C4-2B (cell line): ENCODE measurements around the gene CHD5.
"Not testable (repeated sequence)": the region's sequence is repeated elsewhere in the genome, so short reads cannot be mapped to it uniquely, and the experiment has no call there.

Source experiments
- H3K27ac ChIP-seq: fragments of 450-650 bp; 2 replicates; pipeline ENCODE4 v1.5.1; 2017
- ZFX ChIP-seq: fragments of 450-650 bp; IDR thresholded peaks from 2 replicates; pipeline ENCODE4 v1.6.1; 2017
- TF ChIP-seq, protein P1 (sequence below): fragments of 450-650 bp; conservative IDR thresholded peaks from 2 replicates; pipeline ENCODE4 v1.5.1; 2017; ENCODE audit warnings: mild to moderate bottlenecking

The CHD5 gene

DNA sequence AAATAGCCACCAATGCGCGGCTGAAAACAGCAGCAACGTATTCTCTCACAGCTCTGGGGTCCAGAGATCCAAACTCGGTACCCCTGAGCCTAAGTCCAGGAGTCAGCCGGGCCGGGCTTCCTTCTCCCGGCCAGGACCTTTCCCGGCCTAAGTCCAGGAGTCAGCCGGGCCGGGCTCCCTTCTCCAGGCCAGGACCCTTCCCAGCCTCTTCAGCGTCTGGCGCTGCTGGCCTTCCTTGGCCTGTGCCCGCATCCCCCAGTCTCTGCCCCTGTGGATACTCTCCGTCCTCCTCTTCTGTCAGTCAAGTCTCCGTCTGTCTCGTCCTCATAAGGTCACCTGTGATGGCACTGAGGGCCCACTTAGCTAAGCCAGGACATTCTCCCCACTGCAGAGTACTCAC lies 102.2 kb downstream of the CHD5 start:
- TF ChIP-seq, protein P1, sequence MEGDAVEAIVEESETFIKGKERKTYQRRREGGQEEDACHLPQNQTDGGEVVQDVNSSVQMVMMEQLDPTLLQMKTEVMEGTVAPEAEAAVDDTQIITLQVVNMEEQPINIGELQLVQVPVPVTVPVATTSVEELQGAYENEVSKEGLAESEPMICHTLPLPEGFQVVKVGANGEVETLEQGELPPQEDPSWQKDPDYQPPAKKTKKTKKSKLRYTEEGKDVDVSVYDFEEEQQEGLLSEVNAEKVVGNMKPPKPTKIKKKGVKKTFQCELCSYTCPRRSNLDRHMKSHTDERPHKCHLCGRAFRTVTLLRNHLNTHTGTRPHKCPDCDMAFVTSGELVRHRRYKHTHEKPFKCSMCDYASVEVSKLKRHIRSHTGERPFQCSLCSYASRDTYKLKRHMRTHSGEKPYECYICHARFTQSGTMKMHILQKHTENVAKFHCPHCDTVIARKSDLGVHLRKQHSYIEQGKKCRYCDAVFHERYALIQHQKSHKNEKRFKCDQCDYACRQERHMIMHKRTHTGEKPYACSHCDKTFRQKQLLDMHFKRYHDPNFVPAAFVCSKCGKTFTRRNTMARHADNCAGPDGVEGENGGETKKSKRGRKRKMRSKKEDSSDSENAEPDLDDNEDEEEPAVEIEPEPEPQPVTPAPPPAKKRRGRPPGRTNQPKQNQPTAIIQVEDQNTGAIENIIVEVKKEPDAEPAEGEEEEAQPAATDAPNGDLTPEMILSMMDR: no peak
- no peak for TF ChIP-seq ZFX

DNA sequence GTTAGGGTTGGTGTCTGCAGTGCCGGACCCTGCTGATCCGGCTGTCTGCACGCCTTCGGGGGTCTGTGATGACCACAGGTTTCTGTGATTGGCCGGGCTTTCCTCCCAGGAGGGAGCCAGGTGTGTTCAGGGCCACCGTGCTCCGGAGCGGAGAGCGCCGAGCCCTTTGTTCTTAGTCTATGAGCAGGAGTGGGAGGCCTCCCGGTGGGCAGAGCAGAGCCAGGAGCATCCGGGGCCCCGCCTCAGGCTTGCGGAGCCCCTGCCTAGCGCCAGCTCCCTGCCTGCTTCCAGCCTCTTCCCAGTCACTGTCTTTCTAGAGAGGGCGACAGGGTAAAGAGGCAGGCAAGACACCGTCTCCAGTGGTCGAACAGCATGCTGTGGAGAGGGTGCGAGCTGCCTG lies 102.6 kb downstream of the CHD5 start:
- H3K27ac ChIP-seq: no peak overlapping the region
- no peak for TF ChIP-seq ZFX
- TF ChIP-seq, protein P1: no peak

More for the DNA sequence above, 102.2 kb downstream of the CHD5 start:
- no peak overlapping the region for H3K27ac ChIP-seq

DNA sequence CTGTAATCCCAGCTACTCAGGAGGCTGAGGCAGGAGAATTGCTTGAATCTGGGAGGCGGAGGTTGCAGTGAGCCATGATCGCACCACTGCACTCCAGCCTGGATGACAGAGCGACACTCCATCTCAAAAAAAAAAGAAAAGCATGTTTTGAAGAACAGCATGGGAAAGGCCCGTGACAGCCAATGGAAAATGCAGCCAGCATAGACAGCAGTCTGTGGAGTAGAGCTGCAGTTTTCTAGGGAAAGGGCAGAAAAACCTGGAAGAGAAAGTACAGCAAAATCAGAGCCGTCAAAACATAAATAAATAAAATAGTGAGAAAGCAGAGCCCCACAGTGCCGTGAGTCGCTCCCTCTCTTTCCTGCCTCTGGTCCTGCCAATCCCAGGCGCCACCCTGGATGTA lies 103.1 kb downstream of the CHD5 start:
- H3K27ac ChIP-seq: not testable (repeated sequence)

DNA sequence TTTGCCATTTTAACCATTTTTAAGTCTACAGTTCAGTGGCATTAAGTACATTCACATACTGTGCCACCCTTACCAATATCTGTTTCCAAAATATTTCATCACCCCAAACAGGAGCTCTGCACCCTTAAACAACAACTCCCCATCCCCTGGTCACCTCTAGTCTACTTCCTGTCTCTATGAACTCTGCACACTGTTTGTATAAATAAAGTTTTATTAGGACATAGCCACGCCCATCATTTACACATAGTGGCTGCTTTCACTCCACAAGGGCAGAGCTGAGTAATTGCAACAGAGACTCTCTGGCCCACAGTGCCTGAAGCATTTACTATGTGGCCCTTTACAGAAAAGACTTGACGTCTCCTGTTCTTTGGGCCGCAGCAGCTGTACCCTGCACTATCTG lies 104.4 kb downstream of the CHD5 start:
- no peak for TF ChIP-seq ZFX
- TF ChIP-seq, protein P1: no peak
- no peak overlapping the region for H3K27ac ChIP-seq

DNA sequence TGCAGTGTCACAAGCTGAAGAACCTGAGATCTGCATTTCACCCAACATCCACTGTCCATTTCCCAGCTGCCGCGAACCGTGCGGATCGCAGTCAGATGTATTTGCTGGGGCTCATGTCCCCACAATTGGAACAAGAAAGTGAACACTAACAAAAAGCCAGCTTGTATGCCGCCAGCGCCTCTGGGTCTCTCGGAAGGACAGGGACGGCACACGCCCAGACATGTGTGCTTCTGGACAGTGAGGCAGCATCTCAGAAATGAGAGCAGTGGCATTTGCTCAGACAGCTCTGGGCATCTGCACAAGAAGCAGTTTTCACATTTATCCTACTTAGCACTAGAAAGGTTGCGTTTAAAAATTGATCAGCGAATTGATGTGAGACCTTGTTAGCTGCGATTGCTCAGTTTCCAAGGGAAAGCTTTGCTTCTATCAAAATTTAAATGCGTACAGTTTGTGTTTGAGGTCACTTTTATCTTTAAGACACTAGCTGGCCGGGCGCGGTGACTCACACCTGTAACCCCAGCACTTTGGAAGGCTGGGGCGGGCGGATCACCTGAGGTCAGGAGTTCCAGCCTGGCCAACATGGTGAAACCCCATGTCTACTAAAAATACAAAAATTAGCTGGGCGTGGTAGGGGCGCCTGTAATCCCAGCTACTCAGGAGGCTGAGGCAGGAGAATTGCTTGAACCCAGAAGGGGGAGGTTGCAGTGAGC lies 105.8 kb downstream of the CHD5 start:
- H3K27ac ChIP-seq: no peak overlapping the region
- no peak for TF ChIP-seq ZFX
- TF ChIP-seq, protein P1: no peak

DNA sequence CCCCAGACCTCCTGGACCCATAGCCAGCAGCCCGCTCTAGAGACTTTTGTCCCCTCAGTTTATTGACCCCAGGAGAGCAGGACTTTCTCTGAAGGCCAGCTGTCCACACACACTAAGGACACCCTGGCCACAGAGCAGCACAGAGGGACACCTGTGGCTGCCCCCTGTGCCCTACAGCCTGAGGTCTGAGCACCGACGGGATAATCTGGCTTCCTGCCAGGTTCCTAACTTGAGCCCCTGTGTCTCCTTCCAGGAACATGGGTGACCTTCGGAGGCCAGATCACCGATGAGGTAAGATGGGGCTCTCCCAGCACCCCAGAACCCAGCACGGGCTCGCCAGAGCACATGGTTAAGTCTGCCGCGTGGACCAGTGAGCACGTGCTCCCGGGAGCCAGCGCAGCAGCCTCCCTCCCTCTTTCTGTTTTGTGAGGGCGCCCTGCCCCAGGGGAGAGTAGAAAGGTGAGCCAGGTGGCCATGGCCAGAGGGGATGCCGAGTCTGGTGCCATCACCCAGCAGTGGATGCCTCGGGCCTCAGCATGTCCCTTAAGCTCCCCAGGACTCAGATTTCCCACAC lies 106.6 kb downstream of the CHD5 start:
- TF ChIP-seq, protein P1: no peak
- TF ChIP-seq ZFX: no peak
- H3K27ac ChIP-seq: no peak overlapping the region

DNA sequence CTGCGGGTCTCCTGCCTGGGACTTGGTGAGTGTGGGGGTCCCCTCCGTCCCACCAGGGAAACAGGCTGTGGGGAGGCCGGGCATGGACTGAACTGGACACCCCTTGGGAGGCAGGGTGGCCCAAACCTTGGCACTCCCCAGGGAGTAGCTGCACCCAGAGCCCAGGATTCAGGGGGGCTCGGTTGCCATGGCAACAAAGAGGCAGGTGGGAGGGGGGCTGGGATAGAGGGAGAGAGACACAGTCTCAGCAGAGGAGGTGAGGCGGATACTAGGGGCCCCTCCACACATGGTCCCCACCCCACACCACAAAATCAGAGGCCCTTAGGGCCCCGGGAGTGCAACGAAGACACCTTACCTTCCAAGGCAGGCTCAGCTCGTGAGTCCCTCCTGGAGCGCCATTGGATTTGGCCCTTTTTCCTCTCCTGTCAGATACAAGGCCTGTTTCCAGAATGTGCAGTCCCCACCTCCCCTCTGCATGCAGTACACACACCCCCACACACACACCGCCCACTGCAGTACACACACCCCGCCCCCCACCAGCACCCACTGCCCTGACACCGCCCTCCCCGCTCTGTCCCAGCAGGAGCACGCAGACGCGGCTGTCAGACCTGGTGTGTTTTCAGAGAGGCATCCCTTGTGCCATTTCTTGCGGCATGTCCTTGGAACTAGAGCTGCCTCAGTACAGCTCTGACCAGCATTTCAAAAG lies 107.2 kb downstream of the CHD5 start:
- TF ChIP-seq ZFX: no peak
- TF ChIP-seq, protein P1: no peak
- H3K27ac ChIP-seq: no peak overlapping the region
